Epithelial cell of prostate (primary cell): ENCODE data around the gene WTAP.
"Not testable (repeated sequence)": the region's sequence is repeated elsewhere in the genome, so short reads cannot be mapped to it uniquely, and the experiment has no call there.

ENCODE experiments used
- DNase-seq: peaks from one replicate; pipeline ENCODE4 v3.0.0-alpha.2; 2011; ENCODE audit warnings: low read depth, low spot score
- H3K27ac ChIP-seq: fragments of 450-650 bp; 2 replicates; pipeline ENCODE4 v1.5.1; 2017; ENCODE audit warnings: mild to moderate bottlenecking

The WTAP gene

GRCh38 chr6:159726255-159726917 is 920 bp upstream of the WTAP start:
- peak overlapping the region; percentile 97 for H3K27ac ChIP-seq
- no peak for DNase-seq

- DNase-seq = no peak
These were observed 575 bp downstream of the WTAP start for GRCh38 chr6:159727717-159728445.

GRCh38 chr6:159728531-159728964 is 1.2 kb downstream of the WTAP start:
- DNase-seq = no peak
- H3K27ac ChIP-seq = peak overlapping the region; percentile 97

More at GRCh38 chr6:159727717-159728445, 575 bp downstream of the WTAP start:
- H3K27ac ChIP-seq = peak overlapping the region; percentile 97

GRCh38 chr6:159729598-159730331 is 2.5 kb downstream of the WTAP start:
- H3K27ac ChIP-seq = no peak overlapping the region
- no peak for DNase-seq

- no peak overlapping the region for H3K27ac ChIP-seq
- DNase-seq = no peak
These were observed 3.0 kb downstream of the WTAP start for GRCh38 chr6:159730332-159730676.

GRCh38 chr6:159732550-159732949 is 5.2 kb downstream of the WTAP start:
- not testable (repeated sequence) for DNase-seq, H3K27ac ChIP-seq

- not testable (repeated sequence) for H3K27ac ChIP-seq, DNase-seq
These were observed 6.1 kb downstream of the WTAP start for GRCh38 chr6:159733395-159733794.

- no peak overlapping the region for H3K27ac ChIP-seq
- DNase-seq = no peak
These were observed 9.6 kb downstream of the WTAP start for GRCh38 chr6:159736908-159737307.

- DNase-seq = no peak
- no peak overlapping the region for H3K27ac ChIP-seq
These were observed 12.0 kb downstream of the WTAP start for GRCh38 chr6:159739341-159739740.

GRCh38 chr6:159742165-159742564 is 14.9 kb downstream of the WTAP start:
- DNase-seq = no peak
- no peak overlapping the region for H3K27ac ChIP-seq

- DNase-seq = no peak
- H3K27ac ChIP-seq = no peak overlapping the region
These were observed 17.8 kb downstream of the WTAP start for GRCh38 chr6:159745081-159745480.

- DNase-seq = no peak
- H3K27ac ChIP-seq = no peak overlapping the region
These were observed 19.5 kb downstream of the WTAP start for GRCh38 chr6:159746759-159747158.

- H3K27ac ChIP-seq, DNase-seq: not testable (repeated sequence)
These were observed 20.8 kb downstream of the WTAP start for GRCh38 chr6:159748127-159748526.

- no peak overlapping the region for H3K27ac ChIP-seq
These were observed 24.1 kb downstream of the WTAP start for GRCh38 chr6:159751448-159751847.

GRCh38 chr6:159753081-159753872 is 26.0 kb downstream of the WTAP start:
- DNase-seq = no peak
- H3K27ac ChIP-seq = no peak overlapping the region

More at GRCh38 chr6:159751448-159751847, 24.1 kb downstream of the WTAP start:
- no peak for DNase-seq

GRCh38 chr6:159754401-159754800 is 27.1 kb downstream of the WTAP start:
- no peak for DNase-seq
- no peak overlapping the region for H3K27ac ChIP-seq

- DNase-seq = no peak
- no peak overlapping the region for H3K27ac ChIP-seq
These were observed 27.9 kb downstream of the WTAP start for GRCh38 chr6:159754959-159755914.

GRCh38 chr6:159756508-159756907 is 29.2 kb downstream of the WTAP start:
- DNase-seq = no peak
- no peak overlapping the region for H3K27ac ChIP-seq
